OCI-LY1 (cell line): ENCODE results near the gene CPVL.

ENCODE experiments used
- H2AFZ ChIP-seq: fragments of 200-600 bp; sonication (generic), shearing (Covaris generic); 2 replicates; pipeline ENCODE4 v1.6.0; 2014; ENCODE audit warnings: antibody characterized with exemption, mild to moderate bottlenecking, low read length
- H3F3A ChIP-seq: fragments of 200-600 bp; sonication (generic), shearing (Covaris generic); 2 replicates; pipeline ENCODE4 v1.6.0; 2014; ENCODE audit warnings: mild to moderate bottlenecking, antibody characterized with exemption, low read length, moderate library complexity; ENCODE audit not compliant: insufficient read depth
- H3K27ac ChIP-seq: fragments of 200-600 bp; sonication (generic); 2 replicates; pipeline ENCODE4 v1.5.1; 2014; ENCODE audit warnings: low read length, mixed run types, mild to moderate bottlenecking, low read depth; ENCODE audit not compliant: poor library complexity, severe bottlenecking
- H3K27me3 ChIP-seq: fragments of 200-600 bp; sonication (generic); 2 replicates; pipeline ENCODE4 v1.6.0; 2014; ENCODE audit warnings: antibody characterized with exemption, mild to moderate bottlenecking, low read length, moderate library complexity; ENCODE audit not compliant: insufficient read depth
- H3K36me3 ChIP-seq: fragments of 200-600 bp; sonication (generic); 2 replicates; pipeline ENCODE4 v1.6.1; 2014; ENCODE audit warnings: mild to moderate bottlenecking, antibody characterized with exemption, low read length, moderate library complexity, mixed read lengths; ENCODE audit not compliant: insufficient read depth
- H3K4me1 ChIP-seq: fragments of 200-600 bp; sonication (generic); 2 replicates; pipeline ENCODE4 v1.5.1; 2014; ENCODE audit warnings: mild to moderate bottlenecking, low read length, moderate library complexity; ENCODE audit not compliant: insufficient read depth, severe bottlenecking
- H3K4me2 ChIP-seq: fragments of 200-600 bp; sonication (generic), shearing (Covaris generic); 2 replicates; pipeline ENCODE4 v1.6.1; 2014; ENCODE audit warnings: low read length
- H3K4me3 ChIP-seq: fragments of 200-600 bp; sonication (generic); 2 replicates; pipeline ENCODE4 v1.5.1; 2014; ENCODE audit warnings: low read length, low read depth, mild to moderate bottlenecking, mixed read lengths; ENCODE audit not compliant: poor library complexity, severe bottlenecking
- H3K79me2 ChIP-seq: fragments of 200-600 bp; shearing (Covaris generic); 2 replicates; pipeline ENCODE4 v1.6.1; 2016; ENCODE audit warnings: mixed run types, low read length, mixed read lengths; ENCODE audit not compliant: insufficient read depth
- H3K9ac ChIP-seq: fragments of 200-600 bp; sonication (generic), shearing (Covaris generic); 2 replicates; pipeline ENCODE4 v1.6.1; 2014; ENCODE audit warnings: mild to moderate bottlenecking, low read length, mixed read lengths
- H3K9me2 ChIP-seq: fragments of 200-600 bp; sonication (generic), shearing (Covaris generic); 2 replicates; pipeline ENCODE4 v1.6.1; 2014; ENCODE audit warnings: low read depth, mild to moderate bottlenecking, low read length, mixed read lengths
- H3K9me3 ChIP-seq: fragments of 200-600 bp; shearing (Covaris generic); 2 replicates; pipeline ENCODE4 v1.6.1; 2014; ENCODE audit warnings: low read length, mixed read lengths
- H4K20me1 ChIP-seq: fragments of 200-600 bp; sonication (generic), shearing (Covaris generic); 2 replicates; pipeline ENCODE4 v1.6.0; 2016; ENCODE audit warnings: mild to moderate bottlenecking, low read length; ENCODE audit not compliant: insufficient read depth
- EZH2 ChIP-seq: fragments of 200-600 bp; sonication (generic), shearing (Covaris generic); IDR thresholded peaks from 2 replicates; pipeline ENCODE4 v1.8.0; 2017; ENCODE audit warnings: borderline replicate concordance, mixed run types, mild to moderate bottlenecking, antibody characterized with exemption, low read length, moderate library complexity, mixed read lengths
- TF ChIP-seq, protein P1 (sequence below): fragments of 200-600 bp; sonication (generic), shearing (Covaris generic); IDR thresholded peaks from 2 replicates; pipeline ENCODE4 v1.5.1; 2017; ENCODE audit warnings: mild to moderate bottlenecking, antibody characterized with exemption, low read length, moderate library complexity, mixed read lengths

The CPVL gene

DNA sequence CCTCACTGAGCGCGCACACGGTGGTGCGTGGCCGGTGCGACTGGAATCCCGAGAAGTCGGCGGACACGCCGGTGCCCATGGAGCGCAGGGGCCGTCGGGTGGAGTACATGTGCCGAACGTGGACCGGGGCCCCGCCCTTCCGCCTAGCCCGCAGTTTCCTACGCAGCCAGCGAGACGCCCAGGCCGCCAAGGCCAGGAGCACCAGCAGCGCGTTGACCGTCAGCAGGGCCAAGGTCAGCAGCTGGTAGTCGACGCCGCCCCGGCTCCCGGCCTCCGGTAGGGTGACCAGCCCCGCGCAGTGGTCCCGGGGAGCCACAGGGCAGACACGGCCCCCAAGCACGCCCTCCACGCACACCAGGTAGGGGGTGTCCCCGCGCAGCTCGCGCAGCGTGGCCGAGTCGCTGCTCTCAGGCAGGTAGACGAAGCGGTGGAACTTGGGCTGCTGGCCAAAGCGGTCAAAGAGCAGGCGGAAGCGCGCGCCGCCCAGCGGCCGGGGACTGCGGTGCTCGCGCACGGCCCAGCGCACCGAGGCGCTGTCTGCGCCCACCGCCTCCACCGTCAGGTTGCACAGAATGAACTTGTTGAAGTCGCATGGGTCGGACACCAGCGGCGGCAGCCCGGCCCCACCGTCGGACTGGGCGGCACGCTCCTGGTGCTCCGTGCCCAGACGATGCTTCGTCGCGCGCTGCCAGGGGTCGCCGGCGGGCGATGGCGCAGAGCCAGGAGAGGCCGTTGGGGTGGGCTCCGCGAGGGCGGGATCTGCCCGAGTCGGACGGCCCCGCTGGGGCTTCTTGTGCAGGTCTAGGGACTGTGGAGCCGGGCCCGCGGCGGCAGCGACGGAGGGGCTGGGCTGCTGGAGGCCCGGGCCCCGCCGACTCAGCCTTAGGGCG is 190.4 kb downstream of the CPVL start:
- Histone ChIP-seq H3K4me2 (no peak overlapping the region), H3K36me3 (no peaks in the 10 kb centered on the region), H3K9me3 (no peaks in the 10 kb centered on the region), H3F3A (no peaks in the 10 kb centered on the region), H3K9ac (no peak overlapping the region), H3K27ac (no peak overlapping the region), H3K27me3 (no peaks in the 10 kb centered on the region), H4K20me1 (no peaks in the 10 kb centered on the region), H3K79me2 (no peaks in the 10 kb centered on the region), H3K9me2 (no peaks in the 10 kb centered on the region), H3K4me1 (no peaks in the 10 kb centered on the region), H2AFZ (no peak overlapping the region), H3K4me3 (no peak overlapping the region)
- TF ChIP-seq, protein P1, sequence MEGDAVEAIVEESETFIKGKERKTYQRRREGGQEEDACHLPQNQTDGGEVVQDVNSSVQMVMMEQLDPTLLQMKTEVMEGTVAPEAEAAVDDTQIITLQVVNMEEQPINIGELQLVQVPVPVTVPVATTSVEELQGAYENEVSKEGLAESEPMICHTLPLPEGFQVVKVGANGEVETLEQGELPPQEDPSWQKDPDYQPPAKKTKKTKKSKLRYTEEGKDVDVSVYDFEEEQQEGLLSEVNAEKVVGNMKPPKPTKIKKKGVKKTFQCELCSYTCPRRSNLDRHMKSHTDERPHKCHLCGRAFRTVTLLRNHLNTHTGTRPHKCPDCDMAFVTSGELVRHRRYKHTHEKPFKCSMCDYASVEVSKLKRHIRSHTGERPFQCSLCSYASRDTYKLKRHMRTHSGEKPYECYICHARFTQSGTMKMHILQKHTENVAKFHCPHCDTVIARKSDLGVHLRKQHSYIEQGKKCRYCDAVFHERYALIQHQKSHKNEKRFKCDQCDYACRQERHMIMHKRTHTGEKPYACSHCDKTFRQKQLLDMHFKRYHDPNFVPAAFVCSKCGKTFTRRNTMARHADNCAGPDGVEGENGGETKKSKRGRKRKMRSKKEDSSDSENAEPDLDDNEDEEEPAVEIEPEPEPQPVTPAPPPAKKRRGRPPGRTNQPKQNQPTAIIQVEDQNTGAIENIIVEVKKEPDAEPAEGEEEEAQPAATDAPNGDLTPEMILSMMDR = no peak
- TF ChIP-seq EZH2 = no peak

DNA sequence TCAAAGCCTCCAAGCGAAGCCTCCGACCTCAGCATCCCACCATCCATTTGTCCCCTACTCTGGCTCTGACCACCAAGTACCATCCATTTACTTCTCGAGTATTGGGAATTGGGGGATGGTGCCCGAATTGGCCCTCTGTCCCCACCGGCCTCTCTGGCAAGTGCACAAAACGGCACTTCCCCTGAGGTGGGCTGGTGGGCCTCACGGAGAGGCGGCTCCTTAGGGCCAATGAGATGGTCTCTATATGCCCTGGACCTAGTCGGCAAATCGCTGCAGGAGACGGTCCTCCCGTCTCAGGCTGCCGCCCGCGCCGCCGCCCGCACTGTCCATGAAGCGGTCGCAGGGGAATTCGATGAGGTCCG is 191.0 kb downstream of the CPVL start:
- Histone ChIP-seq H3K36me3 (no peaks in the 10 kb centered on the region), H3K4me1 (no peaks in the 10 kb centered on the region), H3K4me3 (no peak overlapping the region), H3F3A (no peaks in the 10 kb centered on the region), H3K4me2 (no peak overlapping the region), H3K9ac (no peak overlapping the region), H3K9me2 (no peaks in the 10 kb centered on the region), H3K27me3 (no peaks in the 10 kb centered on the region), H3K79me2 (no peaks in the 10 kb centered on the region), H3K27ac (no peak overlapping the region), H4K20me1 (no peaks in the 10 kb centered on the region), H2AFZ (no peak overlapping the region), H3K9me3 (no peaks in the 10 kb centered on the region)
- no peak for TF ChIP-seq EZH2
- TF ChIP-seq, protein P1 = no peak

DNA sequence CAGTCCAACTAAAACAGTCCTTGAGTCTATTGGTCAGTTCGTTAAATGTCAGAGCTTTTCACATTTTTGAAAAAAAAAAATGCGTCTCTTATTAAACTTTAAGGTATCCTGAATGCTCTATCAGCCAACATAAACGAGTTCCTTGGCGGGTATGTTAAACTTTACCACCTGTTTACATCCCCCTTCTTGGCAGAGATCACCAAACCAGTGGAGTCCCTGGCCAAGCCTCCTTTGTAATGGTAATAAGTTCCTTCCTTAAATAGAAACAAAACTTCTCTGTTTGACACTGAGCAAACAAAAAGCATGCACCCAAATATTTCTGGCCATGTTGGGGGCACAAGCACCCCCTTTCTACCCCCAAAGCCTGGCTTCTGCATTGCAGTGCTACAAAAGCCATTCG is 191.4 kb downstream of the CPVL start:
- Histone ChIP-seq H2AFZ (no peak overlapping the region), H3K79me2 (no peaks in the 10 kb centered on the region), H3K27ac (no peak overlapping the region), H3K4me2 (no peak overlapping the region), H3K9ac (no peak overlapping the region), H3K4me3 (no peak overlapping the region), H3F3A (no peaks in the 10 kb centered on the region), H4K20me1 (no peaks in the 10 kb centered on the region), H3K36me3 (no peaks in the 10 kb centered on the region), H3K9me3 (no peaks in the 10 kb centered on the region), H3K27me3 (no peaks in the 10 kb centered on the region), H3K9me2 (no peaks in the 10 kb centered on the region), H3K4me1 (no peaks in the 10 kb centered on the region)
- TF ChIP-seq, protein P1 = no peak
- no peak for TF ChIP-seq EZH2
